Gastroesophageal sphincter (tissue), 3 donors: ENCODE results near the gene RTN4R.
"Not testable (repeated sequence)": the region's sequence is repeated elsewhere in the genome, so short reads cannot be mapped to it uniquely, and the experiment has no call there.

Experiments
- POLR2AphosphoS5 ChIP-seq: sonication (generic); formaldehyde crosslinking; IDR thresholded peaks from one replicate; pipeline ENCODE4 v1.6.1; 2017; ENCODE audit warnings: antibody characterized with exemption
- TF ChIP-seq, protein P1 (sequence below), 4 experiments: fragments of 200-600 bp in 2 of 4; fragments of 450-650 bp in 2 of 4; sonication (generic) in 1 of 4; IDR thresholded peaks; one replicate each; pipeline ENCODE4 v1.5.1; 2017 to 2019; ENCODE audit warnings: antibody characterized with exemption in 4 of 4, mild to moderate bottlenecking in 2 of 4, moderate library complexity in 2 of 4

DNA sequence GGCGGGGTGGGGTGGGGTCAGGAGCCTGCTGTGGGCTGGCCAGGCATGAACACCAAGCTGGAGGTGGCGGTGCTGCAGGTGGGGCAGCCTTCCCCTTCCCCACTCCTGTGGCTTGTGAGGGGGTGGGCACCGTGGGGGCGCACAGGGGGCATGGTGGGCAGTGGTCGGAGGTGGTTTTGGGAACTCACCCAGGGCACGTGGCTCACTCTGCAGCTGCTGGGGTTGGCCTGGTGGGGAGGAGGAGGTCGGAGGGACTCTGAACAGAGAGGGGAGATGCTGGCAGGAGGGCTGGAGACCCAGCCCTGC lies 35.1 kb upstream of the RTN4R start:
- TF ChIP-seq, protein P1, sequence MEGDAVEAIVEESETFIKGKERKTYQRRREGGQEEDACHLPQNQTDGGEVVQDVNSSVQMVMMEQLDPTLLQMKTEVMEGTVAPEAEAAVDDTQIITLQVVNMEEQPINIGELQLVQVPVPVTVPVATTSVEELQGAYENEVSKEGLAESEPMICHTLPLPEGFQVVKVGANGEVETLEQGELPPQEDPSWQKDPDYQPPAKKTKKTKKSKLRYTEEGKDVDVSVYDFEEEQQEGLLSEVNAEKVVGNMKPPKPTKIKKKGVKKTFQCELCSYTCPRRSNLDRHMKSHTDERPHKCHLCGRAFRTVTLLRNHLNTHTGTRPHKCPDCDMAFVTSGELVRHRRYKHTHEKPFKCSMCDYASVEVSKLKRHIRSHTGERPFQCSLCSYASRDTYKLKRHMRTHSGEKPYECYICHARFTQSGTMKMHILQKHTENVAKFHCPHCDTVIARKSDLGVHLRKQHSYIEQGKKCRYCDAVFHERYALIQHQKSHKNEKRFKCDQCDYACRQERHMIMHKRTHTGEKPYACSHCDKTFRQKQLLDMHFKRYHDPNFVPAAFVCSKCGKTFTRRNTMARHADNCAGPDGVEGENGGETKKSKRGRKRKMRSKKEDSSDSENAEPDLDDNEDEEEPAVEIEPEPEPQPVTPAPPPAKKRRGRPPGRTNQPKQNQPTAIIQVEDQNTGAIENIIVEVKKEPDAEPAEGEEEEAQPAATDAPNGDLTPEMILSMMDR (IDR thresholded peaks at IDR 0.05), result not testable (repeated sequence)
- not testable (repeated sequence) for TF ChIP-seq POLR2AphosphoS5
